GM19099 (cell line): Measurements from ENCODE around the gene CD300LB.

Experiments
- POLR2A ChIP-seq: IDR thresholded peaks from 3 replicates; pipeline ENCODE4 v1.6.1; 2011; ENCODE audit warnings: low read depth; ENCODE audit not compliant: insufficient read length; ENCODE audit errors: extremely low read depth

CD300LB gene

DNA sequence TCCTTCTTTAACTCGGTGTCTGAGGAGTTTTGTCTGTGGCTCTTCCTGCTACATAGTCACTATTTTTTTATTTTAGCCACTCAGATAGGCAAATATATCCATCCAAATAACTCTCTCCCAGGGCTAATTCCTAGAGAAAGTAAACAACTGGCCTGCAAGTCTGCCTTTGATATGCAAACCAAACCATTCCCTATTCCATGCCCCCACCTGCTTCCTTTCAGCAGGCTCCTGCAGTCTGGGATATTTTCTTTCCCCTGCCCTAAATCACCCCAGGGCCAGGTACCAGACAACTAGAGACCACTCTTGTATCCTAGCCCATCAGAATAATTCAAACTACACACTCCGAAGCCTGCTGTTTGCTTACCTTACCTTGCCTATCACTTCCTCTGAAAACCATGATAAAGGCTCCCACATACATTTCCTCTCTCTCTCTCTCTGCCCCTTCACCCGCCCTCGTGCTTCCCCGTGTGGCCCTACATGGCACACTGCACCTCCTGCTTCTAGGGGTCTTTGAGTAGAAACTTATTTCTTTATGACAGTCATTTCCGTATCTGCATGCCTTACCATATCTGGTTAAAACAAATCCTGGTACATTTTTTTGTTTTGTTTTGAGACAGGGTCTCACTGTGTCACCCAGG is 27.7 kb upstream of the CD300LB start:
- TF ChIP-seq POLR2A = no peak

GRCh38 chr17:74555427-74555940 is 24.2 kb upstream of the CD300LB start:
- TF ChIP-seq POLR2A = no peak

- no peak for TF ChIP-seq POLR2A
These were observed 23.6 kb upstream of the CD300LB start for GRCh38 chr17:74554909-74555308.

- no peak for TF ChIP-seq POLR2A
These were observed 20.8 kb upstream of the CD300LB start for GRCh38 chr17:74552037-74552436.

- TF ChIP-seq POLR2A = no peak
These were observed 19.3 kb upstream of the CD300LB start for GRCh38 chr17:74550602-74551001.

DNA sequence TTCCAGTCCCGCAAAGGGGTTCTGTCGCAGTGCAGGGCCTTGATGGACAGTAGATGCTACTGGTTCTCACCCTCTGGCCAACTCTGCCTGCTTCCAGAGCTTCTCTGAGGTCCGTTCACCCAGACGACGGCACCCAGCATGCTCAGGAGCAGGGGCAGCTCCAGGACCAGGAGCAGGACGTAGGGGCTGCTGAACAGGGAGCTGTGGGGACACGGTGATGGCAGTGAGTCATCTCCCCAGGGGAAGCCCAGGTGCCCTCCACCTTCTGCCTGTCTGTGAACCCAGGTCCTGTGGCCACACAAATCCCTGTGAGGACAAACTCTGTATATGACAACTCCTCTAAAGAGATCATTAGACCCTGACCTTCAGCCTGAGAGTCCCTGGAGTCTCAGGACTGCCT is 18.1 kb upstream of the CD300LB start:
- no peak for TF ChIP-seq POLR2A

- TF ChIP-seq POLR2A = no peak
These were observed 16.5 kb upstream of the CD300LB start for GRCh38 chr17:74547736-74548135.

- TF ChIP-seq POLR2A = no peak
These were observed 16.0 kb upstream of the CD300LB start for GRCh38 chr17:74547264-74547663.

DNA sequence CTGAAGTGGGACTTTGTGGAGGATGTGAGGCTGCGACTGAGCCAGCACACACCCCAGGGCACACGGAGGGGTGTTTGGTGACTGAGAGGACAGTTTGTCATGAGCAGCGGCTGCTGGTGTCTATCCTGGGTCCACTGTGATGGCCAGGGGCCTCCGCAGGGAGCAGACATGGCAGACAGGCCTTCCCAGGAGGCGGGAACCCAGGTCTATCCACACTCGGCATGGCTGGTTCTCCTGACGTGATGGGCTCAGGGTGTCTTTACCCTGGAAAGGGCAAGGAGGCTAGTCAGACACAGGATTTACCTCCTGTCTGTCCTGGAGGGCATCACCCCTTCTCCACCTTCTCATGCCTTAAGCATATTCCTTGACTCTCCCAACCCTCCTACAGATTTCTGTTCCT is 15.3 kb upstream of the CD300LB start:
- no peak for TF ChIP-seq POLR2A

DNA sequence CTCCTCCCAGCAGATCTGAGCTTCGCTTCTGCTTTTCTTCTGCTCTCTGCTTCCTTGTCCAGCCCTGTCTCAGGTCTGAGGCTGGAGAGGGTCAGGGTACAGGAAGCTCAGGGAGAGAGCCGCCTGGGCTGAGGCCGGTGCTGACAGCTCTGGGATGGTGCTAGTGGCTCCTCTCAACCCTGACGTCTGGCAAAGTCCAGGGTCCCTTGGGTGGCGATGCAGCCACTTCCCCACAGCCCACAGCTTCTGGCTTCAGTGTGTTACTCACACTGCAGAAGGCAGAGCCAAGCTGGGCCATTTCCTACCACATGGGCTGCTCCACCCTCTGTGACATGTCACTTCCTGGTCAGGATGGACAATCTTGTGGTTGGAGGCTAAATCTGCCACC is 14.6 kb upstream of the CD300LB start, which contains the start of gene CD300C:
Gene CD300C, minus strand, starts transcription at position 273 of the 388 bp plus-strand sequence. CDS start 333 bp downstream, outside the sequence.
- no peak for TF ChIP-seq POLR2A

DNA sequence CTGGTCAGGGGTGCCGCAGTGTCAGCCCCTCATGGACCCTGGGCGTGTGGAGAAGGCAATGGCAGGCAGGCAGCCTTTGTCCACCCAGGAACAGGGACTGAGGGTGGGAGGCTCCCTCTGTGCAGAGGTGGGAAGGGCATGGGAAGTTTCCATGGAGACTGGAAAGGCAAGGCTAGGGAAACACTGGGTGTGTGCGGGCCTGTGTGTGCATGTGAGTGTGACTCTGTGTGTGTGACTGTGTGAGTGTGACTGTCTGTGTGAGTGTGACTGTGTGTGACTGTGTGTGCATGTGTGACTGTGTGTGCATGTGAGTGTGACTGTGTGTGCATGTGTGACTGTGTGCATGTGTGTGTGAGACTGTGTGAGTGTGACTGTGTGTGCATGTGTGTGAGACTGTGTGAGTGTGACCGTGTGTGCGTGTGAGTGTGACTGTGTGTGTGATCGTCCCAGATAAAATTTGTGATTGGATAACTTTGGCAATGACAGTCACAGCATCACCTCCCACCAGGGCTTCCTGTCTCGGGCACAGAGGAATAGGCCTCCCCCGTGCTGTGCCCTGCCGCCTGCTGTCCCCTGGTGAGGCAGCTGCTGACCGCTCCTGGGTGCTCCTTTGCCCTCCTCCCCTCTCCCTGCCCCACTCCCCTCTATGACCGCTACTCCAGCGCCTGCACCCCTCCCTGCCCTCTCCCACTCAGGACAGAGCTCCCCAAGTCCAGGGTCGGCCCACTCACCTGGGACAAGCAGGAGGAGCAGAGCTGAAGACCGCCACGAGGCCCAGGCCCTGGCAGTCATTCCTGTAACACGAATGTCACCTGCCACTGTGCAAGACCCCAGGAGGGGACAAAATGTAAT is 13.9 kb upstream of the CD300LB start:
- TF ChIP-seq POLR2A = no peak

GRCh38 chr17:74543891-74544760 is 12.9 kb upstream of the CD300LB start:
- TF ChIP-seq POLR2A = no peak

GRCh38 chr17:74543406-74543805 is 12.1 kb upstream of the CD300LB start:
- TF ChIP-seq POLR2A = no peak

DNA sequence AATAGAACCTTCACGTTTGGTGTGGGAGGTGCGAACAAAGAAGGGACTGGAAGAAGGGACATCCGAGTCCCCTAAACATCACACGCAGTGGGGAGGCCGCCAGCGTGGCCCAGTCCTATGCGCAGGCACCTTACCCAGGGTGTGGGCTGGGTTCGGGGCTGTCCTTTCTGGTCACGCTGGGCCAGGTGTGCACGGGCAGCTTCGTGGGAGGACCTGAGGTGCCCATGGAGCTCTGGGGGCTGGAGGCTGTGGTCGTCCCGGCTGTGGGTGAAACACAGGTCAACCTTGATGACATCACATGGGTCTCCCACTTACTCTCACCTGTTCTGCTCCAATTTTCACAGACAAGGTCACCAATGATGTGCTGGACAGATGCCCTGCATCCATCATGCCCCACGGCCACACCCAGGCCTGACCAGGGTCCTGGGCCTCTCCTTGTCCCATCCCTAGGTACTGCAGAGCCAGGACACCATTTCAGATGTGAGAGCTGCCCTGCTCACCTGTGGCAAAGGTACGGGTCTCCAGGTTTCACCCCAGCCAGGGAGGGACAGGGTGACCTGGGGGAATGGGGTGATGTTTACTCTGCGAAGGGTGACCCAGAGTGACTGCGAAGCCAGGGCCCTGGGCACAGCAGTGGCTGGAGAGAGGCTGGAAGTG is 11.6 kb upstream of the CD300LB start:
- no peak for TF ChIP-seq POLR2A

- TF ChIP-seq POLR2A = no peak
These were observed 10.9 kb upstream of the CD300LB start for GRCh38 chr17:74542166-74542565.
